ENCODE data around the gene RAB20. TPM values are rescaled to one million over a fixed set of nuclear protein-coding genes. Genes with fewer than 3 reads are reported as not detected.

RAB20 gene
- total RNA-seq, 2 donors from 2014 or later, result 2.4 to 3.7 TPM

GRCh38 chr13:110554227-110554836, 7.2 kb downstream of the RAB20 start:
- Mint-ChIP-seq H3K9me3 (no peaks in the 10 kb centered on the region), H3K4me1 (peaks cover 9% of the 10 kb centered on the region), H3K36me3 (ENCODE audit: low read depth) (no peaks in the 10 kb centered on the region), H3K4me3 (no peak overlapping the region), H3K27me3 (no peaks in the 10 kb centered on the region), H3K27ac (no peak overlapping the region)
- ATAC-seq (replicated peaks), result no peak

- no peak for ATAC-seq (replicated peaks)
- H3K27ac Mint-ChIP-seq, result no peak overlapping the region
- no peak overlapping the region for H3K4me3 Mint-ChIP-seq
- no peaks in the 10 kb centered on the region for H3K27me3 Mint-ChIP-seq
- H3K9me3 Mint-ChIP-seq, result no peaks in the 10 kb centered on the region
- peaks cover 9% of the 10 kb centered on the region for H3K4me1 Mint-ChIP-seq
- no peaks in the 10 kb centered on the region for H3K36me3 Mint-ChIP-seq (ENCODE audit: low read depth)
These were observed 8.1 kb downstream of the RAB20 start for GRCh38 chr13:110553417-110553816.

GRCh38 chr13:110552767-110553166, 8.8 kb downstream of the RAB20 start:
- peaks cover 9% of the 10 kb centered on the region for H3K4me1 Mint-ChIP-seq
- no peaks in the 10 kb centered on the region for H3K9me3 Mint-ChIP-seq
- no peaks in the 10 kb centered on the region for H3K36me3 Mint-ChIP-seq (ENCODE audit: low read depth)
- no peak overlapping the region for H3K4me3 Mint-ChIP-seq
- no peaks in the 10 kb centered on the region for H3K27me3 Mint-ChIP-seq
- peak overlapping the region; percentile 14 for H3K27ac Mint-ChIP-seq
- no peak for ATAC-seq (replicated peaks)

- ATAC-seq (replicated peaks), result no peak
- peaks cover 9% of the 10 kb centered on the region for H3K4me1 Mint-ChIP-seq
- H3K4me3 Mint-ChIP-seq, result no peak overlapping the region
These were observed 10.2 kb downstream of the RAB20 start for GRCh38 chr13:110551284-110551683.

GRCh38 chr13:110549795-110550160, 11.7 kb downstream of the RAB20 start:
- no peaks in the 10 kb centered on the region for H3K27me3 Mint-ChIP-seq
- no peak for ATAC-seq (replicated peaks)
- no peaks in the 10 kb centered on the region for H3K9me3 Mint-ChIP-seq

More at GRCh38 chr13:110551284-110551683, 10.2 kb downstream of the RAB20 start:
- Mint-ChIP-seq H3K27me3 (no peaks in the 10 kb centered on the region), H3K27ac (no peak overlapping the region), H3K36me3 (ENCODE audit: low read depth) (no peaks in the 10 kb centered on the region), H3K9me3 (no peaks in the 10 kb centered on the region)

GRCh38 chr13:110548891-110549794, 12.4 kb downstream of the RAB20 start:
- Mint-ChIP-seq H3K36me3 (ENCODE audit: low read depth) (no peaks in the 10 kb centered on the region), H3K9me3 (no peaks in the 10 kb centered on the region), H3K4me3 (no peak overlapping the region), H3K4me1 (peaks cover 4% of the 10 kb centered on the region), H3K27me3 (no peaks in the 10 kb centered on the region), H3K27ac (no peak overlapping the region)
- no peak for ATAC-seq (replicated peaks)

More at GRCh38 chr13:110549795-110550160, 11.7 kb downstream of the RAB20 start:
- peaks cover 4% of the 10 kb centered on the region for H3K4me1 Mint-ChIP-seq
- H3K4me3 Mint-ChIP-seq, result no peak overlapping the region
- H3K27ac Mint-ChIP-seq, result peak overlapping the region; percentile 43
- H3K36me3 Mint-ChIP-seq (ENCODE audit: low read depth), result no peaks in the 10 kb centered on the region

- ATAC-seq (replicated peaks), result no peak
- Mint-ChIP-seq H3K4me3 (no peak overlapping the region), H3K27me3 (no peaks in the 10 kb centered on the region), H3K4me1 (no peaks in the 10 kb centered on the region), H3K27ac (no peak overlapping the region), H3K9me3 (no peaks in the 10 kb centered on the region), H3K36me3 (ENCODE audit: low read depth) (no peaks in the 10 kb centered on the region)
These were observed 14.6 kb downstream of the RAB20 start for GRCh38 chr13:110546926-110547325.

- Mint-ChIP-seq H3K27ac (no peak overlapping the region), H3K4me1 (no peaks in the 10 kb centered on the region), H3K4me3 (no peak overlapping the region), H3K9me3 (no peaks in the 10 kb centered on the region), H3K27me3 (no peaks in the 10 kb centered on the region), H3K36me3 (ENCODE audit: low read depth) (no peaks in the 10 kb centered on the region)
- ATAC-seq (replicated peaks), result no peak
These were observed 15.1 kb downstream of the RAB20 start for GRCh38 chr13:110546378-110546777.

- Mint-ChIP-seq H3K27me3 (no peaks in the 10 kb centered on the region), H3K4me3 (no peak overlapping the region), H3K4me1 (no peaks in the 10 kb centered on the region), H3K27ac (no peak overlapping the region), H3K9me3 (no peaks in the 10 kb centered on the region), H3K36me3 (ENCODE audit: low read depth) (no peaks in the 10 kb centered on the region)
- ATAC-seq (replicated peaks), result no peak
These were observed 19.2 kb downstream of the RAB20 start for GRCh38 chr13:110542169-110542796.

GRCh38 chr13:110541526-110541920, 20.0 kb downstream of the RAB20 start:
- Mint-ChIP-seq H3K27ac (no peak overlapping the region), H3K4me1 (no peaks in the 10 kb centered on the region), H3K9me3 (no peaks in the 10 kb centered on the region), H3K4me3 (no peak overlapping the region), H3K36me3 (ENCODE audit: low read depth) (no peaks in the 10 kb centered on the region), H3K27me3 (no peaks in the 10 kb centered on the region)
- ATAC-seq (replicated peaks), result no peak

- no peak for ATAC-seq (replicated peaks)
- Mint-ChIP-seq H3K9me3 (no peaks in the 10 kb centered on the region), H3K27ac (no peak overlapping the region), H3K27me3 (no peaks in the 10 kb centered on the region), H3K4me3 (no peak overlapping the region), H3K36me3 (ENCODE audit: low read depth) (no peaks in the 10 kb centered on the region), H3K4me1 (no peaks in the 10 kb centered on the region)
These were observed 20.5 kb downstream of the RAB20 start for GRCh38 chr13:110540871-110541525.

GRCh38 chr13:110539894-110540293, 21.6 kb downstream of the RAB20 start:
- no peak overlapping the region for H3K27ac Mint-ChIP-seq
- ATAC-seq (replicated peaks), result no peak

GRCh38 chr13:110538632-110539031, 22.9 kb downstream of the RAB20 start:
- Mint-ChIP-seq H3K27me3 (no peaks in the 10 kb centered on the region), H3K36me3 (ENCODE audit: low read depth) (no peaks in the 10 kb centered on the region), H3K9me3 (no peaks in the 10 kb centered on the region), H3K4me1 (no peaks in the 10 kb centered on the region), H3K27ac (no peak overlapping the region), H3K4me3 (no peak overlapping the region)
- no peak for ATAC-seq (replicated peaks)

More at GRCh38 chr13:110539894-110540293, 21.6 kb downstream of the RAB20 start:
- Mint-ChIP-seq H3K4me1 (no peaks in the 10 kb centered on the region), H3K27me3 (no peaks in the 10 kb centered on the region), H3K9me3 (no peaks in the 10 kb centered on the region), H3K4me3 (no peak overlapping the region), H3K36me3 (ENCODE audit: low read depth) (no peaks in the 10 kb centered on the region)

- Mint-ChIP-seq H3K9me3 (no peaks in the 10 kb centered on the region), H3K4me3 (no peak overlapping the region), H3K27me3 (no peaks in the 10 kb centered on the region), H3K4me1 (no peaks in the 10 kb centered on the region), H3K27ac (no peak overlapping the region), H3K36me3 (ENCODE audit: low read depth) (no peaks in the 10 kb centered on the region)
- ATAC-seq (replicated peaks), result no peak
These were observed 25.4 kb downstream of the RAB20 start for GRCh38 chr13:110536006-110536693.

Data from activated T-helper 17 cell treated with anti-CD3 and anti-CD28 coated beads, Interleukin-2, amount 50 U/mL, for 72 hours (primary cell).